ENCODE data around the gene ATP5F1E. TPM values are rescaled to one million over a fixed set of nuclear protein-coding genes. Genes with fewer than 3 reads are reported as not detected.

The ATP5F1E gene
- total RNA-seq, 1 experiment from 2014 or later, result 52.7 TPM

DNA sequence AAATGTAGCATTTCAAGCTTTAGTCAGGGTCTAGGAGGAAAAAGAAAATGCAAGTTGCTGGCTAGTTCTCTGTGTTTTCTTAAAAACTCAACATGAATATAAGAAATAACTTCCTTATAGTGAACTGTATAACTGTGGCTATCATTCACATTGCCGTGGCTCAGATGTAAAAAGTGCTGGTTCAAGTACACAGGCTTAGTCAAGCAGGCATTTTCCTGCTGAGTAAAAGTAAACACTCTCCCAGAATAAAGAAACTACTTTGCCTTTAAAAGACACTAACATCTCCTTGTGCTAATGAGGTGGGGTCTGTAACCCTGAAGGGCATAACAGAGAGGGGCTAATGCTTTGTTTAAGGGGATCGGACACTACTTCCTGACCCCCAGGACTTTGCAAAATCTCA, 3.3 kb downstream of the ATP5F1E start:
- Histone ChIP-seq H3K56ac (ENCODE audit: insufficient read length, low read depth, low read length) (no peak overlapping the region), H2BK5ac (ENCODE audit: insufficient read length, low read length) (no peak overlapping the region), H4K5ac (ENCODE audit: insufficient read length, low read depth, low read length) (no peak overlapping the region), H3K14ac (ENCODE audit: insufficient read depth, low read length) (no peak overlapping the region), H3K9me3 (ENCODE audit: control insufficient read depth, low read depth, low read length) (no peaks in the 10 kb centered on the region), H3K23ac (ENCODE audit: insufficient read length, low read depth, low read length) (no peak overlapping the region), H3K4ac (ENCODE audit: low read depth, low read length) (no peak overlapping the region), H2BK12ac (ENCODE audit: insufficient read length, low read depth, low read length) (no peak overlapping the region), H2BK120ac (ENCODE audit: low read depth, low read length, poor library complexity, severe bottlenecking) (no peak overlapping the region), H3K9ac (ENCODE audit: extremely low read depth, insufficient read length, low read length) (no peak overlapping the region), H2BK15ac (ENCODE audit: low read depth, low read length) (no peak overlapping the region), H2AFZ (ENCODE audit: low read length) (no peak overlapping the region), H3K27me3 (ENCODE audit: insufficient read depth, low read length) (no peaks in the 10 kb centered on the region), H3K4me1 (ENCODE audit: insufficient read depth, low read length) (peaks cover 3% of the 10 kb centered on the region), H3K18ac (ENCODE audit: insufficient read length, low read depth, low read length) (no peak overlapping the region), H3K27ac (ENCODE audit: insufficient read length, low read depth, low read length) (no peak overlapping the region), H3K4me2 (ENCODE audit: insufficient read depth, insufficient read length, low read length) (no peak overlapping the region), H3K79me2 (ENCODE audit: insufficient read depth, low read length) (peaks cover 4% of the 10 kb centered on the region; the same call in 1 of the 2 replicates), H4K8ac (replicated peaks; ENCODE audit: insufficient read length, low read depth, low read length) (no peak overlapping the region), H2AK5ac (ENCODE audit: insufficient read length, low read length) (no peak overlapping the region), H3K23me2 (ENCODE audit: insufficient read length, low read depth, low read length, poor library complexity, severe bottlenecking) (peaks cover 8% of the 10 kb centered on the region), H2BK20ac (ENCODE audit: low read depth, low read length, poor library complexity, severe bottlenecking) (no peak overlapping the region), H3T11ph (ENCODE audit: low read length) (no peak overlapping the region), H3K79me1 (ENCODE audit: insufficient read depth, low read depth, low read length, poor library complexity, severe bottlenecking) (no peaks in the 10 kb centered on the region), H4K91ac (ENCODE audit: insufficient read length, low read depth, low read length) (no peak overlapping the region), H4K20me1 (ENCODE audit: control insufficient read depth, insufficient read depth, insufficient read length) (no peaks in the 10 kb centered on the region)
- no peak overlapping the region for H3K27ac Mint-ChIP-seq
- no peak for DNase-seq
- H3K27me3 Mint-ChIP-seq (ENCODE audit: low read depth), result peaks cover 34% of the 10 kb centered on the region
- no peaks in the 10 kb centered on the region for H3K9me3 Mint-ChIP-seq
- H3K4me1 Mint-ChIP-seq, result peaks cover 30 to 44% of the 10 kb centered on the region in 2 experiments
- TF ChIP-seq, protein P1, sequence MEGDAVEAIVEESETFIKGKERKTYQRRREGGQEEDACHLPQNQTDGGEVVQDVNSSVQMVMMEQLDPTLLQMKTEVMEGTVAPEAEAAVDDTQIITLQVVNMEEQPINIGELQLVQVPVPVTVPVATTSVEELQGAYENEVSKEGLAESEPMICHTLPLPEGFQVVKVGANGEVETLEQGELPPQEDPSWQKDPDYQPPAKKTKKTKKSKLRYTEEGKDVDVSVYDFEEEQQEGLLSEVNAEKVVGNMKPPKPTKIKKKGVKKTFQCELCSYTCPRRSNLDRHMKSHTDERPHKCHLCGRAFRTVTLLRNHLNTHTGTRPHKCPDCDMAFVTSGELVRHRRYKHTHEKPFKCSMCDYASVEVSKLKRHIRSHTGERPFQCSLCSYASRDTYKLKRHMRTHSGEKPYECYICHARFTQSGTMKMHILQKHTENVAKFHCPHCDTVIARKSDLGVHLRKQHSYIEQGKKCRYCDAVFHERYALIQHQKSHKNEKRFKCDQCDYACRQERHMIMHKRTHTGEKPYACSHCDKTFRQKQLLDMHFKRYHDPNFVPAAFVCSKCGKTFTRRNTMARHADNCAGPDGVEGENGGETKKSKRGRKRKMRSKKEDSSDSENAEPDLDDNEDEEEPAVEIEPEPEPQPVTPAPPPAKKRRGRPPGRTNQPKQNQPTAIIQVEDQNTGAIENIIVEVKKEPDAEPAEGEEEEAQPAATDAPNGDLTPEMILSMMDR (conservative IDR thresholded peaks at IDR 0.05), result no peak
- WGBS (ENCODE audit: extremely low coverage, insufficient read length, low lambda C conversion rate), result no CpG with 5 or more reads among the region's 2 CpGs
- H3K36me3 Mint-ChIP-seq (ENCODE audit: insufficient read depth in 1 of 3, low read depth in 3 of 3), result peaks cover 32 to 68% (median 52%) of the 10 kb centered on the region in 3 experiments
- no peak overlapping the region for H3K4me3 Mint-ChIP-seq
